K562 (cell line): ENCODE results near the gene TSPAN3. TPM values are rescaled to one million over a fixed set of nuclear protein-coding genes. Genes with fewer than 3 reads are reported as not detected.

Experiments used
- ATAC-seq: fragments of 200-7000 bp; cut with Tn5 transposase; 3 replicates; pipeline ENCODE4 v1.9.1; 2020; ENCODE audit warnings: moderate library complexity
- BruUV-seq: library from RNA; stranded (reverse); fragments of 400-500 nt; replicated peaks from 2 replicates; lab custom pipeline; 2021; lab: Mats Ljungman, UMichigan
- CTCF ChIA-PET: fragments of 300-600 bp; formaldehyde crosslinking; extraction: SDS; loops from one replicate; lab custom pipeline; 2021; ENCODE audit warnings: low intra/inter-chr PET ratio; lab: Yijun Ruan, JAX
- POLR2A ChIA-PET: fragments of 300-600, 350-650 bp; sonication (Branson Sonifier 250); formaldehyde crosslinking; extraction: SDS; loops from one replicate; lab custom pipeline; 2021; ENCODE audit warnings: antibody characterized with exemption, inconsistent platforms; lab: Yijun Ruan, JAX
- DNase-seq, 4 experiments: peaks; one replicate each; pipeline versions ENCODE4 v3.0.0 to v3.0.0-alpha.2; 2011 to 2018; ENCODE audit warnings: low spot score in 3 of 4, mixed read lengths in 3 of 4; ENCODE audit errors: extremely low read depth in 1 of 4
- FAIRE-seq: peaks from 2 replicates; lab custom pipeline; 2011; peaks lifted over from hg19 to GRCh38; lab: Jason Lieb, UNC
- H2AFZ ChIP-seq: 2 replicates; pipeline ENCODE4 v1.6.0; 2011; ENCODE audit warnings: low read depth, low read length, control low read depth, inconsistent platforms
- H3K27ac ChIP-seq: fragments of 200-600 bp; 3 replicates; pipeline ENCODE4 v1.8.0; 2011; ENCODE audit warnings: low read depth, mild to moderate bottlenecking, control low read depth, inconsistent platforms, low read length, moderate library complexity, mixed read lengths; ENCODE audit errors: extremely low read depth
- H3K27me3 ChIP-seq, 2 experiments: fragments of 300-600 bp in 1 of 2; 2 replicates in 1 of 2; 3 replicates in 1 of 2; pipeline versions ENCODE4 v1.6.0 to v1.8.0; 2011; ENCODE audit warnings: inconsistent platforms in 2 of 2, low read length in 2 of 2, mild to moderate bottlenecking in 1 of 2, mixed read lengths in 1 of 2, moderate library complexity in 1 of 2; ENCODE audit not compliant: control insufficient read depth in 2 of 2, insufficient read depth in 2 of 2
- H3K36me3 ChIP-seq: fragments of 300-600 bp; 3 replicates; pipeline ENCODE4 v1.8.0; 2011; ENCODE audit warnings: mild to moderate bottlenecking, low read length, inconsistent platforms; ENCODE audit not compliant: control insufficient read depth, insufficient read depth
- H3K4me1 ChIP-seq, 2 experiments: fragments of 200-600 bp in 1 of 2; replicated peaks in 1 of 2; 2 replicates in 1 of 2; 3 replicates in 1 of 2; pipeline versions ENCODE4 v1.5.1 to v1.8.0; 2011; ENCODE audit warnings: inconsistent platforms in 2 of 2, low read length in 2 of 2, mild to moderate bottlenecking in 1 of 2, mixed read lengths in 1 of 2, moderate library complexity in 1 of 2; ENCODE audit not compliant: control insufficient read depth in 2 of 2, insufficient read depth in 2 of 2
- H3K4me2 ChIP-seq: 2 replicates; pipeline ENCODE4 v1.6.1; 2011; ENCODE audit warnings: low read length, control low read depth, inconsistent platforms, mixed read lengths; ENCODE audit not compliant: insufficient read depth
- H3K4me3 ChIP-seq: fragments of 200-600 bp; sonication (generic), shearing (Covaris generic); 2 replicates; pipeline ENCODE4 v1.5.1; 2016; ENCODE audit warnings: control low read depth, inconsistent platforms
- H3K79me2 ChIP-seq: fragments of 200-600 bp; 3 replicates; pipeline ENCODE4 v1.8.0; 2011; ENCODE audit warnings: low read length, inconsistent platforms; ENCODE audit not compliant: control insufficient read depth, insufficient read depth
- H3K9ac ChIP-seq, 2 experiments: 2 replicates each; pipeline versions ENCODE4 v1.6.0 to v1.6.1; 2011; ENCODE audit warnings: low read depth in 2 of 2, low read length in 2 of 2, control low read depth in 1 of 2, inconsistent platforms in 1 of 2, mild to moderate bottlenecking in 1 of 2, mixed read lengths in 1 of 2; ENCODE audit not compliant: insufficient read depth in 1 of 2
- H3K9me1 ChIP-seq: one replicate; pipeline ENCODE4 v1.6.0; 2011; ENCODE audit warnings: inconsistent platforms, mild to moderate bottlenecking, low read length, moderate library complexity; ENCODE audit not compliant: control insufficient read depth, insufficient read depth
- H3K9me3 ChIP-seq: replicated peaks from 2 replicates; pipeline ENCODE4 v1.5.1; 2011; ENCODE audit warnings: low read depth, low read length, inconsistent platforms; ENCODE audit not compliant: control insufficient read depth, insufficient read depth
- H4K20me1 ChIP-seq: replicated peaks from 2 replicates; pipeline ENCODE4 v1.6.1; 2011; ENCODE audit warnings: low read length, inconsistent platforms, mixed read lengths; ENCODE audit not compliant: control insufficient read depth, insufficient read depth
- BDP1 ChIP-seq: IDR thresholded peaks from 3 replicates; pipeline ENCODE4 v1.6.1; 2011; ENCODE audit not compliant: insufficient read length, insufficient read depth
- EGR1 ChIP-seq: fragments of 450-650 bp; conservative IDR thresholded peaks from 2 replicates; pipeline ENCODE4 v1.6.1; 2017; ENCODE audit warnings: mild to moderate bottlenecking
- HEY1 ChIP-seq: fragments of 250-450 bp; sonication (Bioruptor Pico); IDR thresholded peaks from 2 replicates; pipeline ENCODE4 v1.5.0; 2020; ENCODE audit warnings: mild to moderate bottlenecking, moderate library complexity, borderline replicate concordance
- HOXB6 ChIP-seq: fragments of 250-450 bp; sonication (Bioruptor Pico); IDR thresholded peaks from 2 replicates; pipeline ENCODE4 v1.5.1; 2022; ENCODE audit warnings: mild to moderate bottlenecking, borderline replicate concordance
- LCOR ChIP-seq: sonication (generic); formaldehyde crosslinking; IDR thresholded peaks from 2 replicates; pipeline ENCODE4 v1.8.0; 2022; ENCODE audit warnings: mild to moderate bottlenecking, missing genetic modification reagents
- NUFIP1 ChIP-seq: fragments of 450-650 bp; IDR thresholded peaks from 2 replicates; pipeline ENCODE4 v1.6.1; 2018; ENCODE audit not compliant: partially characterized antibody
- SMARCC2 ChIP-seq: fragments of 450-650 bp; IDR thresholded peaks from 2 replicates; pipeline ENCODE4 v1.6.1; 2017; ENCODE audit warnings: antibody characterized with exemption, moderate library complexity, mild to moderate bottlenecking, low read depth
- ZMIZ1 ChIP-seq, 2 experiments: fragments of 150-350 bp in 1 of 2; IDR thresholded peaks; 2 replicates each; pipeline ENCODE4 v1.6.1; 2012 to 2016; ENCODE audit warnings: low read depth in 2 of 2, low read length in 2 of 2, mild to moderate bottlenecking in 1 of 2, moderate library complexity in 1 of 2
- ZNF165 ChIP-seq: fragments of 250-450 bp; sonication (Bioruptor Pico); IDR thresholded peaks from 2 replicates; pipeline ENCODE4 v1.4.0; 2020; ENCODE audit warnings: borderline replicate concordance
- ZNF354B ChIP-seq: fragments of 250-450 bp; sonication (Bioruptor Pico); IDR thresholded peaks from 2 replicates; pipeline ENCODE4 v1.4.0; 2020
- WGBS: fragments of 100-300 bp; shearing (Covaris generic); methylation state at CpG from one replicate; pipeline ENCODE4 v1.1.6; 2016; ENCODE audit warnings: low coverage, mixed read lengths; ENCODE audit not compliant: insufficient coverage; ENCODE audit errors: missing lambda C conversion rate; 5-methylcytosine and 5-hydroxymethylcytosine counted together
- in situ Hi-C: fragments of 300-500 bp; cut with MboI; formaldehyde crosslinking; loops from 4 replicates; pipeline ENCODE4 v1.15.0; 2018; ENCODE audit warnings: inconsistent platforms, mixed read lengths
- intact Hi-C: fragments of 100-400 bp; cut with micrococcal nuclease; formaldehyde crosslinking; loops from 2 replicates; pipeline ENCODE4 v1.14.2; 2022
- polyA plus RNA-seq, 8 experiments: library from polyadenylated mRNA; depleted of rRNA in 4 of 8; stranded (reverse) in 5 of 8; unstranded in 3 of 8; fragments of >200 nt; fragmentation: Nextera tagmentation in 2 of 8; fragmentation: Illumina TruSeq in 1 of 8; extraction: Ambion mirVana in 2 of 8; extraction: Trizol in 1 of 8; gene quantifications; 2 replicates each; pipeline versions ENCODE4 v1.2.1 to v1.2.3, GENCODE V29; 2011 to 2014; ENCODE audit warnings: inconsistent platforms in 1 of 8, missing spikeins in 1 of 8
- total RNA-seq, 7 experiments: library from RNA; depleted of rRNA in 6 of 7; stranded (reverse); fragments of >200 nt in 6 of 7; fragmentation: Illumina TruSeq in 2 of 7; extraction: Trizol in 2 of 7; gene quantifications; 2 replicates each; pipeline versions ENCODE4 v1.2.1 to v1.2.3, GENCODE V29; 2011 to 2021; ENCODE audit warnings: low replicate concordance in 1 of 7

TSPAN3 gene
- total and polyA plus RNA-seq, 9 of the 15 experiments (the other 6 are each of a cell fraction or from before 2014, with no cell fraction given), result 14.3 to 144 (median 71.1) TPM

- H3K79me2 ChIP-seq, result no peaks in the 10 kb centered on the region
- H3K4me2 ChIP-seq, result no peak overlapping the region
- DNase-seq (peak in 2 of 4 experiments; percentile 50), FAIRE-seq (no peak), ATAC-seq (no peak)
- peaks cover 3% of the 10 kb centered on the region for H3K9me1 ChIP-seq
- peaks cover 0 to 59% of the 10 kb centered on the region in 2 experiments; a peak in 2 of 5 replicates for H3K4me1 ChIP-seq
- in situ Hi-C loops (no loop called here), intact Hi-C loops (no loop called here)
- H3K9me3 ChIP-seq, result no peaks in the 10 kb centered on the region
- H2AFZ ChIP-seq, result no peak overlapping the region
- POLR2A ChIA-PET, result interaction anchor here (0.9 kb wide), 1 partner anchor 512 kb away, joined by 3 read pairs; no protein-coding TSS in a partner anchor
- CTCF ChIA-PET, result interaction anchor here (0.6 kb wide), 1 partner anchor 657 kb away, joined by 4 read pairs; no protein-coding TSS in a partner anchor
- no peaks in the 10 kb centered on the region for H3K36me3 ChIP-seq
- H4K20me1 ChIP-seq, result peaks cover 14% of the 10 kb centered on the region; the same call in 1 of the 2 replicates
- no peak overlapping the region for H3K27ac ChIP-seq
- H3K4me3 ChIP-seq, result no peak overlapping the region
- H3K9ac ChIP-seq, result peak overlapping the region in 1 of 2 experiments; percentile 48; a peak in 1 of 4 replicates
- no TSS peak for BruUV-seq
- peaks cover 0 to 19% of the 10 kb centered on the region in 2 experiments; a peak in 2 of 5 replicates for H3K27me3 ChIP-seq
- WGBS, result 38% methylated on average over 19 of the region's 22 CpGs
- no peak for TF ChIP-seq ZNF354B (CRISPR knock-in tag)
- no peak for TF ChIP-seq BDP1
- no peak for TF ChIP-seq NUFIP1
- TF ChIP-seq SMARCC2, result no peak
- no peak; the same call in 1 of the 2 replicates for TF ChIP-seq EGR1
- TF ChIP-seq ZMIZ1 (IDR thresholded peaks at IDR 0.05; ENCODE audit: low read depth in 2 of 2, low read length in 2 of 2), result no peak
- TF ChIP-seq ZNF165 (CRISPR knock-in tag), result no peak
- no peak for TF ChIP-seq HOXB6 (CRISPR knock-in tag)
- TF ChIP-seq LCOR, result no peak
- TF ChIP-seq HEY1 (CRISPR knock-in tag), result no peak
Measured at GRCh38 chr15:77030048-77030927, 40.6 kb downstream of the TSPAN3 start.
